Measurements from ENCODE around the gene INTS12. TPM values are rescaled to one million over a fixed set of nuclear protein-coding genes. Genes with fewer than 3 reads are reported as not detected.

Gene INTS12
- total and polyA plus RNA-seq, 2 of the 8 experiments (the other 6 are each of a cell fraction or from before 2014, with no cell fraction given), result 12.3 to 14.1 TPM

DNA sequence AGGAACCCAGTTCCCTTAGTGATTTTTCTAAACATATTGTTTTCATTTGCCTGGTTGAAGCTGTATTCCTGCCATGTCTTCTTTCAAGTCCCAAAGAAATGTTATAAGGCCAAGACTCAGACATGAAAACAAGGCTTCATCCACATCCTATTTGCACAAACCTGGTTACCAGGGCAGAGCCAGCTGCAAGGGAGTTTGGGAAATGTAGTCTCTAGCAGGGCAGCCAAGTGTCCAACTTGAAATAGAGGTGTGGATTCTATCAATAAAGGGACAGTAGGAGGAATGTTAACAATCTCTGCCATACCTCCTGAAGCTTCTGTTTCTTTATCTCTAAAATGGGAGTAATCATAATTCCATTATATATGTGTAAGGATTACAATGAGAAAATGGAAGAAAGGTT, 56.6 kb downstream of the INTS12 start:
- H2AFZ ChIP-seq (ENCODE audit: low read length), result 0 out of 2 replicates have a peak overlapping the region, but pooled peaks have one; percentile 0
- H3K14ac ChIP-seq (ENCODE audit: insufficient read length), result no peak overlapping the region
- H4K5ac ChIP-seq (ENCODE audit: insufficient read length, low read depth, low read length), result no peak overlapping the region
- no peak overlapping the region for H3K18ac ChIP-seq (ENCODE audit: extremely low read depth, low read length)
- FAIRE-seq (no peak), DNase-seq (ENCODE audit: low read depth in 1 of 2, low spot score in 2 of 2) (no peak)
- H2BK120ac ChIP-seq (replicated peaks; ENCODE audit: low read depth, low read length), result no peak overlapping the region
- POLR2A ChIA-PET (ENCODE audit: partially characterized antibody), result no interaction called here
- H3K9me3 ChIP-seq (ENCODE audit: insufficient read depth in 2 of 2, low read depth in 1 of 2, low read length in 1 of 2), result no peaks in the 10 kb centered on the region
- H3K9ac ChIP-seq (replicated peaks in 1 of 4; ENCODE audit: extremely low read depth in 1 of 4, low read depth in 3 of 4, low read length in 3 of 4), result no peak overlapping the region
- no peak overlapping the region for H3K56ac ChIP-seq (replicated peaks; ENCODE audit: insufficient read length, low read depth, low read length)
- H4K91ac ChIP-seq (replicated peaks; ENCODE audit: insufficient read length, low read length), result no peak overlapping the region
- H3K4me1 ChIP-seq (replicated peaks in 1 of 4; ENCODE audit: control insufficient read depth in 3 of 4, insufficient read depth in 4 of 4, low read length in 3 of 4), result no peaks in the 10 kb centered on the region
- H4K8ac ChIP-seq (ENCODE audit: extremely low read depth, insufficient read depth, low read length), result no peak overlapping the region
- no peaks in the 10 kb centered on the region for H3K79me1 ChIP-seq (ENCODE audit: low read depth, low read length)
- no peak overlapping the region for H2AK5ac ChIP-seq (ENCODE audit: low read depth, low read length)
- no peaks in the 10 kb centered on the region for H3K79me2 ChIP-seq (ENCODE audit: control insufficient read depth in 1 of 2, insufficient read depth in 2 of 2, low read length in 2 of 2)
- CTCF ChIA-PET (ENCODE audit: partially characterized antibody), result interaction anchor here (1.3 to 1.7 kb wide), 3 partner anchors 11 to 58 kb away, joined by 3 to 6 read pairs (median 3); no protein-coding TSS in a partner anchor
- H3K4me2 ChIP-seq (ENCODE audit: insufficient read depth in 1 of 2, low read depth in 2 of 2, low read length in 2 of 2), result no peak overlapping the region
- H2BK15ac ChIP-seq (ENCODE audit: low read length), result no peak overlapping the region
- H2BK12ac ChIP-seq (ENCODE audit: low read depth, low read length), result no peak overlapping the region
- no peaks in the 10 kb centered on the region for H3K36me3 ChIP-seq (ENCODE audit: control insufficient read depth in 2 of 4, insufficient read depth in 4 of 4, low read length in 3 of 4)
- no peak overlapping the region for H2BK20ac ChIP-seq (ENCODE audit: low read length)
- no peak overlapping the region for H3K4me3 ChIP-seq (ENCODE audit: extremely low read depth in 1 of 4, insufficient read depth in 2 of 4, low read depth in 3 of 4, low read length in 4 of 4)
- H3K23me2 ChIP-seq (ENCODE audit: low read depth, low read length), result no peaks in the 10 kb centered on the region
- H3K23ac ChIP-seq (ENCODE audit: insufficient read length), result no peak overlapping the region
- H3K4ac ChIP-seq (replicated peaks; ENCODE audit: insufficient read length, low read depth, low read length), result no peak overlapping the region
- H4K20me1 ChIP-seq (replicated peaks in 1 of 2; ENCODE audit: control insufficient read depth in 1 of 2, insufficient read depth in 2 of 2, low read length in 2 of 2), result no peaks in the 10 kb centered on the region
- H2BK5ac ChIP-seq (ENCODE audit: low read depth, low read length), result no peak overlapping the region
- TF ChIP-seq TAF7 (optimal IDR thresholded peaks at IDR 0.05; ENCODE audit: borderline replicate concordance, low read depth, low read length), result no peak
- no peak for TF ChIP-seq CHD1 (IDR thresholded peaks at IDR 0.05; ENCODE audit: low read depth, low read length)
- TF ChIP-seq TEAD4 (IDR thresholded peaks at IDR 0.05; ENCODE audit: low read depth, low read length), result no peak
- TF ChIP-seq SAP30 (IDR thresholded peaks at IDR 0.05; ENCODE audit: insufficient read depth, insufficient replicate concordance, low read length), result no peak
- no peak for TF ChIP-seq NRF1 (IDR thresholded peaks at IDR 0.05; ENCODE audit: low read depth, low read length)
- no peak overlapping the region for H3K27ac ChIP-seq (ENCODE audit: low read depth, low read length)
- H3K27me3 ChIP-seq (replicated peaks in 1 of 4; ENCODE audit: control insufficient read depth in 3 of 4, extremely low read depth in 1 of 4, insufficient read depth in 3 of 4, low read length in 3 of 4), result no peaks in the 10 kb centered on the region
